Lung (tissue), 12 donors: ENCODE results near the gene LBR. TPM values are rescaled to one million over a fixed set of nuclear protein-coding genes. Genes with fewer than 3 reads are reported as not detected.

Source experiments
- ATAC-seq: fragments of 200-7000 bp; cut with Tn5 transposase; one replicate; pipeline ENCODE4 v1.9.1; 2020; ENCODE audit warnings: moderate number of reproducible peaks; ENCODE audit not compliant: insufficient read depth, low FRiP score
- DNase-seq, 3 donors: peaks; one replicate each; pipeline ENCODE4 v3.0.0-alpha.2; 2013 to 2017
- H3K27ac ChIP-seq, 2 donors: one replicate each; pipeline ENCODE4 v1.5.1; 2013; ENCODE audit warnings: mild to moderate bottlenecking in 2 of 2, moderate library complexity in 2 of 2, control low read depth in 1 of 2, inconsistent platforms in 1 of 2, low read depth in 1 of 2, low read length in 1 of 2
- H3K27me3 ChIP-seq, 3 donors: one replicate each; pipeline ENCODE4 v1.5.1; 2013; ENCODE audit warnings: low read length in 2 of 3; ENCODE audit not compliant: control insufficient read depth in 3 of 3, insufficient read depth in 3 of 3
- H3K36me3 ChIP-seq, 4 donors: one replicate each; pipeline ENCODE4 v1.5.1; 2013; ENCODE audit warnings: low read length in 4 of 4, mild to moderate bottlenecking in 1 of 4, moderate library complexity in 1 of 4; ENCODE audit not compliant: control insufficient read depth in 4 of 4, insufficient read depth in 4 of 4
- H3K4me1 ChIP-seq, 5 donors: one replicate each; pipeline ENCODE4 v1.5.1; 2013; ENCODE audit warnings: low read length in 5 of 5, mild to moderate bottlenecking in 2 of 5, moderate library complexity in 1 of 5; ENCODE audit not compliant: control insufficient read depth in 5 of 5, insufficient read depth in 5 of 5
- H3K4me3 ChIP-seq: one replicate; pipeline ENCODE4 v1.5.1; 2013; ENCODE audit warnings: mild to moderate bottlenecking, control low read depth, moderate library complexity
- H3K9ac ChIP-seq, 2 donors: one replicate each; pipeline ENCODE4 v1.5.1; 2013; ENCODE audit warnings: low read length in 2 of 2, control low read depth in 1 of 2; ENCODE audit not compliant: insufficient read depth in 1 of 2
- H3K9me3 ChIP-seq, 4 donors: one replicate each; pipeline ENCODE4 v1.5.1; 2013; ENCODE audit warnings: low read length in 3 of 4, mild to moderate bottlenecking in 1 of 4, moderate library complexity in 1 of 4; ENCODE audit not compliant: control insufficient read depth in 4 of 4, insufficient read depth in 3 of 4
- WGBS, 2 donors: extraction: QIAGEN DNeasy Blood & Tissue Kit; methylation state at CpG; one replicate each; pipeline ENCODE4 v1.1.7; 2013; 5-methylcytosine and 5-hydroxymethylcytosine counted together
- polyA plus RNA-seq, 2 donors: library from polyadenylated mRNA; stranded (reverse); fragments of 200-250 nt; gene quantifications; one replicate each; pipeline ENCODE4 v1.2.1, GENCODE V29; 2013
- total RNA-seq, 2 donors: library from RNA; depleted of rRNA in 1 of 2; stranded (reverse); fragments of >200 nt in 1 of 2; gene quantifications; one replicate each; pipeline ENCODE4 v1.2.1, GENCODE V29; 2014 to 2021
- TF ChIP-seq, protein P1 (sequence below): IDR thresholded peaks from 2 replicates; pipeline ENCODE4 v1.5.1; 2012; ENCODE audit warnings: mild to moderate bottlenecking; ENCODE audit errors: control extremely low read depth, extremely low read depth
- donor health status: control.
- donor health status: control.
- donor health status: Bipolar disorder and iron deficiency.
- donor health status: healthy.
- donor health status: DM: yes; HTN: yes; CAD: no.

LBR gene
- total and polyA plus RNA-seq, 4 donors, result 16.2 to 76.6 (median 42.1) TPM

DNA sequence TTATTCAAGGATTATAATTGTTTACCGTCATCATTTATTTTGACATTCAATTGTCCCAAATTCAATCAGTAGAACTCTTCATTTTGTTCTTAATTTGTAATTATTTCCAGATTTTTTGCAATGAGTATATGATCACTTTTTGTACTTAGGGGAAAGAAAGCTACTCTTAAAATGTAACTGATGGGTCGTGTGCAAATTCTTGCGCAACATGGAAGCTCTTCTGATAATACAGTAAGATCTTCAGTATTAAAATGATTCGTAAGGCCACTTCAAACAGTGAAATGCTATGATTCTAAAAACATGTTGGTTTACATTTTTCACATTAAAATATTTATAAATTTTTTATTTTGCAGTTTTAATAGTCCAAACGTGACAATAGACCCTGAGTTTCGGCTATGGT lies 63.4 kb downstream of the LBR start:
- Histone ChIP-seq H3K27ac (no peak overlapping the region), H3K27me3 (no peaks in the 10 kb centered on the region), H3K4me1 (no peaks in the 10 kb centered on the region), H3K9me3 (no peaks in the 10 kb centered on the region), H3K4me3 (no peak overlapping the region), H3K36me3 (no peaks in the 10 kb centered on the region), H3K9ac (no peak overlapping the region)
- DNase-seq (no peak), ATAC-seq (no peak)
- TF ChIP-seq, protein P1, sequence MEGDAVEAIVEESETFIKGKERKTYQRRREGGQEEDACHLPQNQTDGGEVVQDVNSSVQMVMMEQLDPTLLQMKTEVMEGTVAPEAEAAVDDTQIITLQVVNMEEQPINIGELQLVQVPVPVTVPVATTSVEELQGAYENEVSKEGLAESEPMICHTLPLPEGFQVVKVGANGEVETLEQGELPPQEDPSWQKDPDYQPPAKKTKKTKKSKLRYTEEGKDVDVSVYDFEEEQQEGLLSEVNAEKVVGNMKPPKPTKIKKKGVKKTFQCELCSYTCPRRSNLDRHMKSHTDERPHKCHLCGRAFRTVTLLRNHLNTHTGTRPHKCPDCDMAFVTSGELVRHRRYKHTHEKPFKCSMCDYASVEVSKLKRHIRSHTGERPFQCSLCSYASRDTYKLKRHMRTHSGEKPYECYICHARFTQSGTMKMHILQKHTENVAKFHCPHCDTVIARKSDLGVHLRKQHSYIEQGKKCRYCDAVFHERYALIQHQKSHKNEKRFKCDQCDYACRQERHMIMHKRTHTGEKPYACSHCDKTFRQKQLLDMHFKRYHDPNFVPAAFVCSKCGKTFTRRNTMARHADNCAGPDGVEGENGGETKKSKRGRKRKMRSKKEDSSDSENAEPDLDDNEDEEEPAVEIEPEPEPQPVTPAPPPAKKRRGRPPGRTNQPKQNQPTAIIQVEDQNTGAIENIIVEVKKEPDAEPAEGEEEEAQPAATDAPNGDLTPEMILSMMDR, result no peak
- WGBS, 2 donors, result 90% methylated on average over 6 of the region's 6 CpGs

DNA sequence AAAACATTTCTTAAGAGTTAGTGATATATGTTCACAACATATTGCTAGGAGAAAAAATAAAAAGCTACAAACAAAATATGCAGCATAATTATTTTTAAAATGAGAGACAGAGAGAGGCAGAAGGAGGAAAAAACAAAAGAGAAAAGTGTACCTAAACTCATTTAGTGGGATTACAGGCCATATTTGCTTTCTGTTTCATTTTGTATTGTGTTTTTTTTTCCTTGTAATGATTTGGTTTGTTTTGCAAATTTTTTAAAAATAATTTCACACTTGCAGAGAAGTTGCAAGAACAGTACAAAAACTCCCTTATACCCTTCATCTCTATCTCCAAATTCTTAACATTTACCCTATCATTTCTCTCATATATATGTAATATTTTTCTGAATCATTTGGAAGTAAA lies 65.0 kb downstream of the LBR start:
- Histone ChIP-seq H3K27me3 (no peaks in the 10 kb centered on the region), H3K27ac (no peak overlapping the region), H3K36me3 (no peaks in the 10 kb centered on the region), H3K9me3 (no peaks in the 10 kb centered on the region), H3K4me3 (no peak overlapping the region), H3K4me1 (no peaks in the 10 kb centered on the region), H3K9ac (no peak overlapping the region)
- no peak for ATAC-seq
- DNase-seq, result no peak
- TF ChIP-seq, protein P1, result no peak

DNA sequence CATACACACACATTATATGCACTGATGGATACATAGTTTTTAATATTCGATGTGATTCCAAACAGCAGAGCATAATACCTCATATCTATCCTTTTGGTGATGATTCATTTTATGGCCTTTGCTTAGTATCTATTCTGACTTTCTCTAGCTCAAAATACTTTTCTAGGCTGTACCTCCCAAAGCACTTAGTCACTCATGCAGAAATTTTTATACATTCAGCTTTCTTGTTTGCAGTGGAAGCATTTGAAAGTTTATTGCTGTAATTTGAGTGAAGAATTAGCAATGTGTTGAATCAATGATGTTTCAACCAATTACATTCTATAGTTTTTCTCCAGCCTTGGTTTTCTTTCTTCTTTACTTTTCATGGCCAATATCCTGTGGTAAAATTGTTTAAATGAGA lies 66.7 kb downstream of the LBR start:
- no peaks in the 10 kb centered on the region for H3K36me3 ChIP-seq
- DNase-seq (no peak), ATAC-seq (no peak)
- H3K27ac ChIP-seq, result no peak overlapping the region
- no peak overlapping the region for H3K9ac ChIP-seq
- H3K9me3 ChIP-seq, result no peaks in the 10 kb centered on the region
- H3K4me3 ChIP-seq, result no peak overlapping the region
- TF ChIP-seq, protein P1, result no peak
- H3K27me3 ChIP-seq, result no peaks in the 10 kb centered on the region
- no peaks in the 10 kb centered on the region for H3K4me1 ChIP-seq
- WGBS, 2 donors, result 95% methylated on average over 1 of the region's 1 CpG

DNA sequence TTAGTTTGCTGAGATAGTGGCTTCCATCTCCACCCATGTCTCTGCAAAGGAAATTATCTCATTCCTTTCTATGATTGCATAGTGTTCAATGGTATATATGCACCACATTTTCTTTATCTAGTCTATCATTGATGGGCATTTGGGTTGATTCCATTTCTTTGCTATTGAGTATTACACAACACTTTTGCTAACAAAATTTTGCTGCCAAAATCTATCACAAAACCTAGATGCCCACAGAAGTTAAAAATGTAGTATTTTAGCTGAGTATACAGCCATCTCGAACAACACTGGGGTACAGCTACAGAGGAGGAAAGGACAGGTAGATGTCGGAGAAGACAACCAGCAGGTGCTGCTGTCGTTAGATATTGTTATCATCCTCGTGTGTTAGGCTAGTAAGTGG lies 67.7 kb downstream of the LBR start:
- WGBS, 2 donors, result 89 to 95% methylated on average over 4 of the region's 4 CpGs
- no peak for DNase-seq
- ATAC-seq, result no peak
- H3K9ac ChIP-seq, result no peak overlapping the region
- H3K36me3 ChIP-seq, result no peaks in the 10 kb centered on the region
- TF ChIP-seq, protein P1, result no peak
- no peaks in the 10 kb centered on the region for H3K4me1 ChIP-seq
- no peaks in the 10 kb centered on the region for H3K27me3 ChIP-seq
- H3K27ac ChIP-seq, result no peak overlapping the region
- no peak overlapping the region for H3K4me3 ChIP-seq
- H3K9me3 ChIP-seq, result no peaks in the 10 kb centered on the region
